H9 (cell line): ENCODE measurements around the gene HIVEP1. TPM values are rescaled to one million over a fixed set of nuclear protein-coding genes. Genes with fewer than 3 reads are reported as not detected.

Source experiments
- DNase-seq: peaks from one replicate; pipeline ENCODE4 v3.0.0-alpha.2; 2017
- H2AFZ ChIP-seq: one replicate; pipeline ENCODE4 v1.6.1; 2013; ENCODE audit warnings: mild to moderate bottlenecking, low read length, control low read depth, moderate library complexity
- H2AK5ac ChIP-seq: 2 replicates; pipeline ENCODE4 v1.6.1; 2013; ENCODE audit warnings: low read length, control low read depth, mixed read lengths; ENCODE audit not compliant: insufficient read length
- H2BK120ac ChIP-seq: one replicate; pipeline ENCODE4 v1.6.1; 2013; ENCODE audit warnings: low read depth, mild to moderate bottlenecking, low read length, control low read depth, inconsistent platforms; ENCODE audit not compliant: poor library complexity, severe bottlenecking
- H2BK12ac ChIP-seq: 2 replicates; pipeline ENCODE4 v1.6.1; 2013; ENCODE audit warnings: low read length, control low read depth, mixed read lengths, low read depth; ENCODE audit not compliant: insufficient read length
- H2BK15ac ChIP-seq: 2 replicates; pipeline ENCODE4 v1.6.1; 2013; ENCODE audit warnings: low read depth, low read length, control low read depth
- H2BK20ac ChIP-seq: one replicate; pipeline ENCODE4 v1.6.1; 2013; ENCODE audit warnings: low read depth, mild to moderate bottlenecking, low read length, control low read depth, inconsistent platforms; ENCODE audit not compliant: poor library complexity, severe bottlenecking
- H2BK5ac ChIP-seq: 2 replicates; pipeline ENCODE4 v1.6.1; 2013; ENCODE audit warnings: low read length, control low read depth, mixed read lengths; ENCODE audit not compliant: insufficient read length
- H3K14ac ChIP-seq: 2 replicates; pipeline ENCODE4 v1.6.1; 2013; ENCODE audit warnings: low read length, control low read depth; ENCODE audit not compliant: insufficient read depth
- H3K18ac ChIP-seq: 2 replicates; pipeline ENCODE4 v1.6.1; 2013; ENCODE audit warnings: low read depth, mild to moderate bottlenecking, mixed read lengths, low read length, control low read depth; ENCODE audit not compliant: insufficient read length
- H3K23ac ChIP-seq: 2 replicates; pipeline ENCODE4 v1.6.1; 2013; ENCODE audit warnings: low read length, control low read depth, mixed read lengths, low read depth; ENCODE audit not compliant: insufficient read length
- H3K23me2 ChIP-seq: 2 replicates; pipeline ENCODE4 v1.6.1; 2013; ENCODE audit warnings: low read depth, mild to moderate bottlenecking, mixed read lengths, low read length, control low read depth; ENCODE audit not compliant: insufficient read length, poor library complexity, severe bottlenecking
- H3K27ac ChIP-seq: 2 replicates; pipeline ENCODE4 v1.5.1; 2013; ENCODE audit warnings: low read length, control low read depth, mixed read lengths, low read depth; ENCODE audit not compliant: insufficient read length
- H3K27me3 ChIP-seq: 2 replicates; pipeline ENCODE4 v1.6.1; 2013; ENCODE audit warnings: low read length, control low read depth, inconsistent platforms; ENCODE audit not compliant: insufficient read depth
- H3K4ac ChIP-seq: 2 replicates; pipeline ENCODE4 v1.6.1; 2013; ENCODE audit warnings: low read depth, mild to moderate bottlenecking, control low read depth, inconsistent platforms, low read length, moderate library complexity
- H3K4me1 ChIP-seq: 2 replicates; pipeline ENCODE4 v1.6.1; 2013; ENCODE audit warnings: low read length, control low read depth, inconsistent platforms; ENCODE audit not compliant: insufficient read depth
- H3K4me2 ChIP-seq: 2 replicates; pipeline ENCODE4 v1.6.1; 2013; ENCODE audit warnings: low read length, control low read depth, mixed read lengths; ENCODE audit not compliant: insufficient read length, insufficient read depth
- H3K56ac ChIP-seq: 2 replicates; pipeline ENCODE4 v1.6.1; 2013; ENCODE audit warnings: low read depth, mild to moderate bottlenecking, mixed read lengths, low read length, control low read depth; ENCODE audit not compliant: insufficient read length
- H3K79me1 ChIP-seq: 2 replicates; pipeline ENCODE4 v1.6.1; 2013; ENCODE audit warnings: low read depth, mild to moderate bottlenecking, moderate library complexity, low read length, control low read depth, inconsistent platforms; ENCODE audit not compliant: insufficient read depth, poor library complexity, severe bottlenecking
- H3K79me2 ChIP-seq: 2 replicates; pipeline ENCODE4 v1.6.1; 2013; ENCODE audit warnings: low read length, control low read depth, inconsistent platforms; ENCODE audit not compliant: insufficient read depth
- H3K9ac ChIP-seq: 2 replicates; pipeline ENCODE4 v1.6.1; 2013; ENCODE audit warnings: low read length, control low read depth, mixed read lengths; ENCODE audit not compliant: insufficient read length; ENCODE audit errors: extremely low read depth
- H3K9me3 ChIP-seq: one replicate; pipeline ENCODE4 v1.6.1; 2013; ENCODE audit warnings: low read depth, low read length, inconsistent platforms; ENCODE audit not compliant: control insufficient read depth
- H3T11ph ChIP-seq: one replicate; pipeline ENCODE4 v1.6.1; 2013; ENCODE audit warnings: mild to moderate bottlenecking, low read length, control low read depth, inconsistent platforms
- H4K20me1 ChIP-seq: one replicate; pipeline ENCODE4 v1.6.1; 2013; ENCODE audit not compliant: control insufficient read depth, insufficient read length, insufficient read depth
- H4K5ac ChIP-seq: 2 replicates; pipeline ENCODE4 v1.6.1; 2013; ENCODE audit warnings: low read depth, mild to moderate bottlenecking, mixed read lengths, low read length, control low read depth; ENCODE audit not compliant: insufficient read length
- H4K8ac ChIP-seq: replicated peaks from 2 replicates; pipeline ENCODE4 v1.6.1; 2013; ENCODE audit warnings: low read length, control low read depth, mixed read lengths, low read depth; ENCODE audit not compliant: insufficient read length
- H4K91ac ChIP-seq: 2 replicates; pipeline ENCODE4 v1.6.1; 2013; ENCODE audit warnings: low read depth, mild to moderate bottlenecking, moderate library complexity, mixed read lengths, low read length, control low read depth; ENCODE audit not compliant: insufficient read length
- H3K27ac Mint-ChIP-seq, 3 experiments: 2 replicates in 2 of 3; 3 replicates in 1 of 3; pipeline ENCODE4 v1.8.0; 2020 to 2021; ENCODE audit warnings: mixed read lengths in 3 of 3, mild to moderate bottlenecking in 1 of 3, moderate library complexity in 1 of 3
- H3K27me3 Mint-ChIP-seq: 2 replicates; pipeline ENCODE4 v1.8.0; 2021; ENCODE audit warnings: low read depth, mild to moderate bottlenecking, moderate library complexity, mixed read lengths
- H3K36me3 Mint-ChIP-seq, 3 experiments: 2 replicates in 2 of 3; 3 replicates in 1 of 3; pipeline ENCODE4 v1.8.0; 2020 to 2021; ENCODE audit warnings: low read depth in 3 of 3, mixed read lengths in 3 of 3; ENCODE audit not compliant: insufficient read depth in 1 of 3
- H3K4me1 Mint-ChIP-seq, 2 experiments: 2 replicates each; pipeline ENCODE4 v1.8.0; 2020; ENCODE audit warnings: mixed read lengths in 2 of 2
- H3K4me3 Mint-ChIP-seq, 2 experiments: 2 replicates in 1 of 2; 3 replicates in 1 of 2; pipeline ENCODE4 v1.8.0; 2020 to 2021; ENCODE audit warnings: mild to moderate bottlenecking in 2 of 2, mixed read lengths in 2 of 2, moderate library complexity in 1 of 2
- H3K9me3 Mint-ChIP-seq, 2 experiments: 2 replicates in 1 of 2; 3 replicates in 1 of 2; pipeline ENCODE4 v1.8.0; 2020; ENCODE audit warnings: mild to moderate bottlenecking in 2 of 2, mixed read lengths in 2 of 2, moderate library complexity in 1 of 2
- WGBS: extraction: QIAGEN DNeasy Blood & Tissue Kit; methylation state at CpG from one replicate; pipeline ENCODE4 v1.1.7; 2013; ENCODE audit warnings: missing lambda C conversion rate, low lambda C conversion rate, mixed read lengths; ENCODE audit not compliant: insufficient read length; ENCODE audit errors: extremely low coverage; 5-methylcytosine and 5-hydroxymethylcytosine counted together
- total RNA-seq: library from RNA; stranded (reverse); gene quantifications from 2 replicates; pipeline ENCODE4 v1.2.1, GENCODE V29; 2021
- TF ChIP-seq, protein P1 (sequence below): fragments of 200-600 bp; sonication (generic); conservative IDR thresholded peaks from 3 replicates; pipeline ENCODE4 v1.8.0; 2021; ENCODE audit warnings: antibody characterized with exemption, mild to moderate bottlenecking

Gene HIVEP1
- total RNA-seq, 1 experiment from 2014 or later, result 44.2 TPM

DNA sequence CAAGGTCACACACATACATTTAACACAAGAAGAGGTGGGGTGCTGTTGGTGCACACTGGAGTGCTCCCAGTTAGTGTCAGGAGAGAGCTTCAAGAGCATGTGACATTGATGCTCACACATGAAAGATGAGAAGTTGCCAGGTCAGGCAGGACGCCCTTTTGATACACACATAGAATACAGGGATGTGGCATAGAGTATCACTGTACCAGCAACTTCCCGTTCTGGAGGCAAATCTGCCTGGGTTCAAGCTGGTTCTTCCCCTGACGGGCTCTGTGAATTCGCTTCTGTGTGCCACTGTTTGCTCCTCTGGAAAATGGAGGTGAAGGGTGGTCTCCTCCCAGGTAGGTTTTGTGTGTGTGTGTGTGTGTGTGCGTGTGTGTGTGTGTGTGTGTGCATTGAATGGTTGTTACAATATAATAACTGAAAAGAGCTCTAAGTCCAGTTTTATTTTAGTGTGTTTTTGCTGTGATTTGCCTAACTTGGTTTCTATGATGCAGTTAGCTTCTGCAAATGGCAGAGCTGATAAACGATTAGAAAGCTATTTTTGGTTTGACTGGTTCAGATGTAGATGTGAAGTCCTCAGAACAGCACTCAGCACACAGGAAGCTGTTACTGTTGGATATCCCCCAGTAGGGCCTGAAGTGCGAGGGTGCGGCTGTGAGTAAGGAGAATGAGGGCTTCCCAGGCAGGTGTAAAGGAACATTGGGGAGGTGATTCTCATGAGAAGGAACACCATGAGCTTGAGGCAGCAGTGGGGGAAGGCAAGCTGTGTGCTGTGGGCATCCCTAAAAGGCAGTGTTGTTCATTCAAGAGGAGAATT is 53.4 kb downstream of the HIVEP1 start:
- Histone ChIP-seq H2BK12ac (no peak overlapping the region), H3K56ac (no peak overlapping the region), H4K91ac (no peak overlapping the region), H3K14ac (no peak overlapping the region), H3K4me1 (no peaks in the 10 kb centered on the region), H3K23me2 (no peaks in the 10 kb centered on the region), H3K18ac (no peak overlapping the region), H3K27ac (no peak overlapping the region), H3K23ac (no peak overlapping the region), H3K79me2 (peaks cover 7% of the 10 kb centered on the region; the same call in 1 of the 2 replicates), H3K9ac (no peak overlapping the region), H2AFZ (no peak overlapping the region), H4K8ac (no peak overlapping the region), H4K20me1 (no peaks in the 10 kb centered on the region), H3K27me3 (no peaks in the 10 kb centered on the region), H2BK15ac (no peak overlapping the region), H3K4ac (no peak overlapping the region), H4K5ac (no peak overlapping the region), H3K4me2 (no peak overlapping the region), H2AK5ac (no peak overlapping the region), H3K9me3 (no peaks in the 10 kb centered on the region), H3K79me1 (peaks cover 3% of the 10 kb centered on the region), H2BK5ac (no peak overlapping the region), H2BK120ac (no peak overlapping the region), H3T11ph (no peak overlapping the region), H2BK20ac (no peak overlapping the region)
- Mint-ChIP-seq H3K9me3 (no peaks in the 10 kb centered on the region; a peak in 1 of 5 replicates), H3K4me3 (no peak overlapping the region), H3K27ac (peak overlapping the region; percentile 6 to 61 (median 59); a peak in 5 of 7 replicates), H3K27me3 (no peaks in the 10 kb centered on the region), H3K36me3 (no peaks in the 10 kb centered on the region), H3K4me1 (peaks cover 23 to 26% of the 10 kb centered on the region in 2 experiments)
- DNase-seq, result no peak
- WGBS, result no CpG with 5 or more reads among the region's 8 CpGs
- TF ChIP-seq, protein P1, sequence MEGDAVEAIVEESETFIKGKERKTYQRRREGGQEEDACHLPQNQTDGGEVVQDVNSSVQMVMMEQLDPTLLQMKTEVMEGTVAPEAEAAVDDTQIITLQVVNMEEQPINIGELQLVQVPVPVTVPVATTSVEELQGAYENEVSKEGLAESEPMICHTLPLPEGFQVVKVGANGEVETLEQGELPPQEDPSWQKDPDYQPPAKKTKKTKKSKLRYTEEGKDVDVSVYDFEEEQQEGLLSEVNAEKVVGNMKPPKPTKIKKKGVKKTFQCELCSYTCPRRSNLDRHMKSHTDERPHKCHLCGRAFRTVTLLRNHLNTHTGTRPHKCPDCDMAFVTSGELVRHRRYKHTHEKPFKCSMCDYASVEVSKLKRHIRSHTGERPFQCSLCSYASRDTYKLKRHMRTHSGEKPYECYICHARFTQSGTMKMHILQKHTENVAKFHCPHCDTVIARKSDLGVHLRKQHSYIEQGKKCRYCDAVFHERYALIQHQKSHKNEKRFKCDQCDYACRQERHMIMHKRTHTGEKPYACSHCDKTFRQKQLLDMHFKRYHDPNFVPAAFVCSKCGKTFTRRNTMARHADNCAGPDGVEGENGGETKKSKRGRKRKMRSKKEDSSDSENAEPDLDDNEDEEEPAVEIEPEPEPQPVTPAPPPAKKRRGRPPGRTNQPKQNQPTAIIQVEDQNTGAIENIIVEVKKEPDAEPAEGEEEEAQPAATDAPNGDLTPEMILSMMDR, result no peak
